Measurements from ENCODE around the gene PLAU. TPM values are rescaled to one million over a fixed set of nuclear protein-coding genes. Genes with fewer than 3 reads are reported as not detected.
A peak's percentile ranks its signal among the peaks of the same experiment; 100 is the strongest.

Gene PLAU
- total RNA-seq, 1 experiment from 2014 or later: 1,582 TPM

DNA sequence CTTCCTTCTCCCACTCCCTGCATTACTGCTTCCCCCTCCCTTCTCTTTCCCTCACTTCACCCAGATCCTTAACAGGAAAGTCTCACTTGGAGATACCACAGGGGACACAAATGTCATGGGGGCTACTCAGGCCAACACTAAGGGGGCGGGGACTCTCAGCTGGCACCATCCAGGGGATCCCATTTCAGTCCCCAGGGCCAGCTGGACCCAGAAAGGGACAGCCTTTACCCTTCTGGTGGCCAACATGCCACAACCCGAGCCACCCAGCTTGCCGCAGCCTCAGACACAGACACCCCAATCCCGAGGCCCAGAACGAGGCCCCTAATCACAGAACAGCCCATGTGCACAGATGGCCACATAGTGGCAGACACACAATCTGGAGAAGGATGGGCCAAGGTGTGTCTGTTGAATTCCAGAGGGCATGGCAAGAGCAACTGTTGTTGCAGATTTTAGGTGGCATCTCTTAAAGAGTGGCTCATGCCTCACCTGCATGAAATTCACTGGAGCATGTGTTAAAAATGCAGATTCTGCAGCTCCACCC, 42.2 kb upstream of the PLAU start:
- no peaks in the 10 kb centered on the region for H3F3A ChIP-seq (ENCODE audit: low read length, unreplicated experiment)
- TF ChIP-seq EZH2 (IDR thresholded peaks at IDR 0.05; ENCODE audit: low read length, unreplicated experiment) (no peak), EZH2phosphoT487 (IDR thresholded peaks at IDR 0.05; ENCODE audit: borderline replicate concordance, low read length) (no peak)
- TF ChIP-seq, protein P1, sequence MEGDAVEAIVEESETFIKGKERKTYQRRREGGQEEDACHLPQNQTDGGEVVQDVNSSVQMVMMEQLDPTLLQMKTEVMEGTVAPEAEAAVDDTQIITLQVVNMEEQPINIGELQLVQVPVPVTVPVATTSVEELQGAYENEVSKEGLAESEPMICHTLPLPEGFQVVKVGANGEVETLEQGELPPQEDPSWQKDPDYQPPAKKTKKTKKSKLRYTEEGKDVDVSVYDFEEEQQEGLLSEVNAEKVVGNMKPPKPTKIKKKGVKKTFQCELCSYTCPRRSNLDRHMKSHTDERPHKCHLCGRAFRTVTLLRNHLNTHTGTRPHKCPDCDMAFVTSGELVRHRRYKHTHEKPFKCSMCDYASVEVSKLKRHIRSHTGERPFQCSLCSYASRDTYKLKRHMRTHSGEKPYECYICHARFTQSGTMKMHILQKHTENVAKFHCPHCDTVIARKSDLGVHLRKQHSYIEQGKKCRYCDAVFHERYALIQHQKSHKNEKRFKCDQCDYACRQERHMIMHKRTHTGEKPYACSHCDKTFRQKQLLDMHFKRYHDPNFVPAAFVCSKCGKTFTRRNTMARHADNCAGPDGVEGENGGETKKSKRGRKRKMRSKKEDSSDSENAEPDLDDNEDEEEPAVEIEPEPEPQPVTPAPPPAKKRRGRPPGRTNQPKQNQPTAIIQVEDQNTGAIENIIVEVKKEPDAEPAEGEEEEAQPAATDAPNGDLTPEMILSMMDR (conservative IDR thresholded peaks at IDR 0.05; ENCODE audit: low read depth, low read length): no peak
- no peak overlapping the region for H3K4me2 ChIP-seq (ENCODE audit: low read length)
- H4K20me1 ChIP-seq (ENCODE audit: low read length): peaks cover 83% of the 10 kb centered on the region
- no peaks in the 10 kb centered on the region for H3K27me3 ChIP-seq (ENCODE audit: low read length)
- H3K79me2 ChIP-seq (ENCODE audit: low read length): peaks cover 96% of the 10 kb centered on the region
- DNase-seq (no peak), ATAC-seq (no peak)
- no peak overlapping the region for H3K9ac ChIP-seq (ENCODE audit: low read length)
- intact Hi-C loops (cut with micrococcal nuclease): no loop called here
- BruUV-seq (replicated peaks): no TSS peak
- no peak overlapping the region for H3K4me3 ChIP-seq (ENCODE audit: low read length)
- ChIA-PET CTCF (no interaction called here), POLR2A (ENCODE audit: unreplicated experiment) (no interaction called here)
- H3K27ac ChIP-seq (ENCODE audit: low read length): no peak overlapping the region
- no peak overlapping the region for H2AFZ ChIP-seq (ENCODE audit: low read length)
- H3K4me1 ChIP-seq (ENCODE audit: insufficient read depth, low read length): peaks cover 19% of the 10 kb centered on the region
- peaks cover 87% of the 10 kb centered on the region for H3K36me3 ChIP-seq (ENCODE audit: low read depth, low read length)
- no peaks in the 10 kb centered on the region for H3K9me3 ChIP-seq (ENCODE audit: low read length)
- no peaks in the 10 kb centered on the region for H3K9me2 ChIP-seq (replicated peaks; ENCODE audit: low read length)

DNA sequence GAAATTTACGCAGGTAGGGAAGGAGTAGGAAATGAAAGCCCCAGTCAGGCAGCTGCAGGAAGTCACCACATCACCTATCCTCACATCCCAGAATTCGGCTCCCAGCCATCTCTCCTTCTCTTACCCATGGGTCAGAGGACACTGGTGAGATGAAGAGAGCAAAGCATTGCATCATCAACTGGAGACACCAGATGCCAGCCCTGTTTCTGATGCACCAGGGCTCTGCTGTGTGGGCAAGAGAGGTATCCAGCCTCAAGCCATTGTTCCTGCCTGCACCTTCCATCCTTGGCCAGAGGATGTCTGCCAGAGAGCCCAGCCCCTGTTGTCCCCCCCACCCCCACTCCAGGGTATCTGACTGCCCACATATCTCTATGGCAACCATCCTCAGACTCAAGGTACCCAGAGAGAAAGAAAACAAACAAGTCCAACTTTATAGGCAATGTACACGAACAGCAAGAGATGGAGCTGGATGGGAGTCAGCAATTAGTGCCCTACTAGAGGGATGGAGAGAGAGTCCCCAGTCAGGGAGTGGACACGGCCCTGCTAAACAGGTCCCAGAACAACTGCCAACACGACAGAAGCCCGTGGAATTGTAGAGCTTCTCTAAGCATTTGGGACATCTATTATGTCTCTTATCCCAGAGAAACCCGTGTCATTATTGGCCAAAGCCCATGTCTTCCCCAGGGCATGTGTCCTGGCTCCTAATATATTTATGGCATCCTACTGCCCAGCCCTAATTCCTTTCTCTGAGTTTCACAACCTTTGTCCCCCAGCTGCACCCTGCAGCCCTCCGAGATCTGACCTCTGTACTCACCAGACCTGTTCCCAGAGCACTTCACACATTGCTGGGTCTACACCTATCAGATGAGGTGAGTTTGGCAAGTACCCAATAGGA, 39.4 kb upstream of the PLAU start:
- Histone ChIP-seq H2AFZ (ENCODE audit: low read length) (no peak overlapping the region), H4K20me1 (ENCODE audit: low read length) (peaks cover 60% of the 10 kb centered on the region), H3K9me2 (replicated peaks; ENCODE audit: low read length) (no peaks in the 10 kb centered on the region), H3K4me2 (ENCODE audit: low read length) (peak overlapping the region; percentile 78), H3K4me3 (ENCODE audit: low read length) (peak overlapping the region; percentile 63), H3F3A (ENCODE audit: low read length, unreplicated experiment) (no peaks in the 10 kb centered on the region), H3K27me3 (ENCODE audit: low read length) (no peaks in the 10 kb centered on the region), H3K79me2 (ENCODE audit: low read length) (peaks cover 73% of the 10 kb centered on the region), H3K36me3 (ENCODE audit: low read depth, low read length) (peaks cover 63% of the 10 kb centered on the region), H3K27ac (ENCODE audit: low read length) (peak overlapping the region; percentile 2), H3K9me3 (ENCODE audit: low read length) (no peaks in the 10 kb centered on the region), H3K4me1 (ENCODE audit: insufficient read depth, low read length) (peaks cover 34% of the 10 kb centered on the region), H3K9ac (ENCODE audit: low read length) (no peak overlapping the region)
- POLR2A ChIA-PET (ENCODE audit: unreplicated experiment): no interaction called here
- ATAC-seq (no peak), DNase-seq (peak; percentile 80)
- TF ChIP-seq EZH2 (IDR thresholded peaks at IDR 0.05; ENCODE audit: low read length, unreplicated experiment): no peak
- TF ChIP-seq, protein P1 (conservative IDR thresholded peaks at IDR 0.05; ENCODE audit: low read depth, low read length): no peak
- no peak for TF ChIP-seq EZH2phosphoT487 (IDR thresholded peaks at IDR 0.05; ENCODE audit: borderline replicate concordance, low read length)
- CTCF ChIA-PET: interaction anchor here (0.5 to 0.9 kb wide), 4 partner anchors 13 to 341 kb away, joined by 3 to 4 read pairs (median 4); no protein-coding TSS in a partner anchor
- intact Hi-C loops (cut with micrococcal nuclease): no loop called here
- no TSS peak for BruUV-seq (replicated peaks)
